Activated effector memory CD4-positive, alpha-beta T cell treated with Interleukin-2 at 50 U/mL for 16 hours (primary cell): ENCODE results near the gene PINLYP.

Source experiments
- DNase-seq: peaks from one replicate; pipeline ENCODE4 v3.0.0-alpha.2; 2020

Gene PINLYP

DNA sequence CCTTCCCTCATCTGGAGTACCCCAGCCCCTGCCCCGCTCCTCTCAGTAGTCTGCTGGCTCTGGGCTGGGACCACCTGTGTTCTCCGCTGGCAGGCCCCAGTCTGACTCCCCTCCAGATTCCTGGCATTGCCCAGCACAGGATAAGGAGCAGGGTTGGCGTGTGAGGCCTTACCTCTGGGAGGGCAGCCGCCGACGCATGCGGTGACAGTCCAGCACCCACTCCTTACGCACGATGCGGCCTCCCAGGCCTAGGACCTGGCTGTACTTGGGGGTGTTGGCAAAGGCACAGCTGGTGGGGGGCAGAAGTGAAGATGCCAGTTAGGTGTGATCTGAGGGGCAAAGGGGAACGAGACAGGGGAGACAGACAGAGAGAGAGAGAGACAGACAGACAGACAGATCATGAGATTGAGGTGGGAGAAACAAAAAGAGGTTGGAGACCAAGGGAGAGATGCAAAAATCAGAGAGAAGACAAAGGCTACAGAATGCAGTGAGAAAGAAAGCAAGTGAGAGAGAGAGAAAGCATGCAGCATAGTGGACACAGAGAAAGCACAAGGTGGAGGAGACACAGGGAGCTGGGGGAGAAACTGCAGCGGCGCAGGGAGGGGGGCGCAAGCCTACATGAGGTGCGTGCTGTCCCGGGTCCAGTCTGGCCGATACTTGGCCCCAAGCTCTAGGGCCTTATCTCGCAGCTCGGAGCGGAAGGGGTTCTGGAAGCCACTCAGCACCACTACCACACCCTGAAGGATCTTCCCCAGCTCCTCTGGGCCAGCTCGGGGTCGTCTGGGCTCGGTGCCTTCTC is 24.0 kb upstream of the PINLYP start:
- DNase-seq = no peak

DNA sequence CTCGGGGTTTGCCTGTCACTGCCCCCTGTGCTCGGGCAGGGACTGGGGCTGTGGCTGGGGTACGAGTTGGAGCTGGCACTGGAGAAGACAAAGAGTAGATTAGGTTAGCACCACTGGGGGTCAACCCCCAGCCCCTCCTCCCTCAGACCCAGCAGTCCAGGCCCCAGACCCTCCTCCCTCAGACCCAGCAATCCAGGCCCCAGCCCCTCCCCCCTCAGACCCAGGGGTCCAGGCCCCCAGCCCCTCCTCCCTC is 23.5 kb upstream of the PINLYP start:
- no peak for DNase-seq

DNA sequence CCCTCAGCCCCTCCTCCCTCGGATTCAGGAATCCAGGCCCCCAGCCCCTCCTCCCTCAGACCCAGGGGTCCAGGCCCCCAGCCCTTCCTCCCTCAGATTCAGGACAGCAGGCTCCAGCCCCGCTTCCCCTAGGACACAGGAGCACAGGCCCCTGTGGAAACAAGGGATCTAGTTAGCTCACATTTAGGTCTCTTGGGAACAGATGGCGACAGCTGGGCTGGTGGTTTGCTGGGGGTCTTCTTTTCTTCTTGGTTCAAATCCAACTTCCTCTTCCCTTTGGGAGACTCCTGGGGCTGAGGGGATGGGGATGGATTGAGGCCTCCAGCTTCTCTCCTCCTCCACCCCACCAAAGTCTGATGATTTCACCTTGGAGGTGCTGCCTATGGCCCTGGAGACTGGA is 23.0 kb upstream of the PINLYP start:
- no peak for DNase-seq

DNA sequence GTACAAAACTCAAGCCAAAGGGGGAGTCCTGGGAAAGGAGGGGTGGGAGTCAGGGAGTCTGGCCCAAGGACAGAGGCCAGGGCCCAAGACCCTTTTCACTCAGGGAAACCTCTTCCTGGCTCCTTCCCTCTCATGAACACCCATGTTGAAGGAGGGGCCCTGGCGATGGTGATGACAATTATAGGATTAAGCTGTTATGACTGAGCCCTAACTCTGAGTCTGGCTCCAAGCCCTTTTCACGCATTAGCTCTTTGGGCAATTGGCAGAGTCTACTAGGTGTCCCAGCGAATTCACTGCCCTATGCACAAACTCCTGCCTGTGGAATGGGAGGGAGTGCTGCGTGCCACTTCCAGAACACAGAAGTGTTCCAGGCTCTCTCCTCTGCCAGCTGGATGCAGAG is 21.9 kb upstream of the PINLYP start:
- no peak for DNase-seq

DNA sequence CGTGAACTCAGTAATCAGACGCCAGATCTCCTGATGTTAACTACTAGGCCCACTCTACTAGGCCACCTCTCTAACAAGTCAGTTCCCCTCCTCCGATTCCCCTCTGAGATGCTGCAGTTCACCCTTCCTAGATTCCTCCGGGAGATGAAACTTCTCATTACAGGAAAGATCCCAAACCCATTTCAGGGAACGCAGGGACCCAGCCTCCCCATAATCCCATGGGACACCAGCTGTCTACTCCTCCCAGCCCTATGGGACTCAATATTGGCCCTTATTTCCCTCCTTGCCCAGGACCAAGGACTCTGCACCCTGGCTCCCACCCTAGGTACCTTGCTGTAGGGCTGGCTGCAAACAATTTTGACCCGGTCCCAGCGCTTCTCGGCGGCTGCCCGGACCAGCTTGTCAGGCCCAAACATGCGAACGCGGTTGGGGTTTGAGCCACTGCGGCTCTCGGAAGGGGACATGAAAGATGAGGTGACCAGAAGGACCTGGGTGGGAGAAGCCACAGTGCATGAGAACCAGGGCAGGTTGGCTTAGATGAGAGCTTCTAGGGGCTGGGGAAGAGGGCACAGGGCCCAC is 21.2 kb upstream of the PINLYP start:
- DNase-seq = no peak

DNA sequence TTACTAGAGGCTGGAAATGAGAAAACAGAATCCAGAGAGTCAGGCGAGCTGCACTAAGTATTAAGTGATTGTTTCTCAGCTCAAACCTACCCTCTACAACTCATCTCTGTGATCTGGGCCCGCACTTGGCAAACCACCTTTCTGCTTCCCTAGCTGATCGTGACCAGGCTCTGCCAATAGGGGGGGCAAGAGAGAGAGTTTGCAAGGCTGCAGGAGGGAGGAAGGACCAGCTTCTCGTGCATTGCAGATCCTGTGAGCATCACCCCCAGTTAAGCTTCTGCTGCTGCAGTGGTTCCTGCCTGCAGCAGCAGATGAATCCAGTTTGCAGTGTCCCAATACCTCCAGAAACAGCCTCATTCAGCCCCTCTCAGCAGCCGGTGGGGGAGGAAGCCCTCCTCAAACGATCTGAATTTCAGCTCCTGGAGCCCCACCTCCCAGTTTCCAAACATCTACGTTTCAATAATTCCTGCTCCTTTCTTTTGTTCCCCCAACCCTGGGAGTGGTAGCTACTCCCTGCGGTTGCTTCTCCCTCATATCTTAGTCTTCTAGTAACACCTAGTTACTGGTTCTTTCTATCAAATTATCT is 20.3 kb upstream of the PINLYP start:
- DNase-seq = peak; percentile 73

DNA sequence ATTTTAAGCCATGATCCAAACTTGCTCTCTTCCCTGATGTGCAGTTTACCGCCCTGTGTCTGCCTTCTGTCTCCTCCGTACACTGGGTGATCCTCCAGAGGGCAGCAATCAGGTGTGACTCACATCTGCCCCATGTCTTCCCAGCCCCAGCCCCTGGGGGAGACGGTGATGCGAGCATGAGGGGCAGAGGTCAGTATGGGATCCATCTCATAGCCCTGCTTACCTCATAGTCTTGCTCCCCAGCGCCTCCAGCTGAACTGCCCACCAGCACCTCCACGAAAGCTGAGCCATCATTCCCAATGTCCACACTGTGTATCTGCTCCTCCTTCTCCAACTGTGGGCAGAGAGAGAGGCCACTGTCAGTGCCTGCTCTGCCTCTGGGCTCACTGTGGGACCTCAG is 14.9 kb upstream of the PINLYP start:
- no peak for DNase-seq

DNA sequence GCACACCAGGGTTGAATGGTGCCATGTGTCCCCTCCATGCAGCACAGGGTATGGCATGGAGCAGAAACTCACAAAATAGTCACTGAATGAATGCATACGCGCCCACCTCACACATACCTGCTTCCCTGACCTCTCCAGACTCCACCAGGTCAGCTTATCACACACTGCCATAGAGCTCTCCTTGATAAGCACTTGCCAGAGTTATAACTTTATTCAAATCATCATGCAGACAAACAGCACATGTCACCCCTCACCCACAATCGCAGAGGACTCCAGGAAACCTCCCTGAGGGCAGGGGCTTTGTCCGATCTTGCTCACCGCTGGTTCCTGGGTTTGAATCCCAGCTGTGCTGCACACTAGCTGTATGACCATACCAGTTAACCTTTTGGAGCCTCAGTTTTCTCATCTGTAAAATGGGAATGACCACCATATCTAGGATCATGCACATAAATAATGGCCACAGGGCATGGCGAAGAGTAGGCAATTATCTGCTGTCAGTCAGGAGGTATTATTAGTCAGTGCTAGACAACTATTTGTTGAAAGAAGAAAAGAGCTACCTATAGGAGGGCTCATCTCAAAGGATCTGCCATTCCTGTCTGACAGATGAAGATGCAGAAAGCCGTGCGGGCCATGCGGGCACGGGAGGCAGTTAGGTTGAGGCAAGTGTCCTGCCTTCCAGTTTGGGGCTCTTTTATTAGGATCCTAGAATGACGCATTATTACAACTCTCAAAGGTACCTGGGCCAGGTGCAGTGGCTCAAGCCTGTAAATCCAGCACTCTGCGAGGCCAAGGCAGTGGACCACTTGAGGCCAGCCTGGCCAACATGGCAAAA is 14.2 kb upstream of the PINLYP start:
- DNase-seq = no peak

DNA sequence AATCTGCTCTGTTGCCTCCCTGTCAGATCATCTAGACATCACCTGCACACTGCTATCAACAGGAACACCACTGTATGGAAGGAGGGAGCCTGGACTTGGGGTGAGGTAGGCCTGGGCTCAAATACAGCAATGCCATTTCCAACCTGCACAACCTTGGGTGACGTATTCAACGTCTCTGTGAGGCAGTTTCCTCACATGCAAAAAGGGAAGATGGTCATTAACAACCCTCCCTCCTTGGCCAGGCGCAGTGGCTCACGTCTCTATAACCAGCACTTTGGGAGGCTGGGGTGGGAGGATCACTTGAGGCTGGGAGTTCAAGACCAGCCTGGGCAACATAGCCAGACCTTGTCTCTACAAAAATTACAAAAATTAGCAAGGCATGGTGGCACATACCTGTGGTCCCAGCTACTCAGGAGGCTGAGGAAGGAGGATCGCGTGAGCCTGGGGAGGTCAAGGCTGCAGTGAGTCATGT is 13.3 kb upstream of the PINLYP start:
- no peak for DNase-seq

DNA sequence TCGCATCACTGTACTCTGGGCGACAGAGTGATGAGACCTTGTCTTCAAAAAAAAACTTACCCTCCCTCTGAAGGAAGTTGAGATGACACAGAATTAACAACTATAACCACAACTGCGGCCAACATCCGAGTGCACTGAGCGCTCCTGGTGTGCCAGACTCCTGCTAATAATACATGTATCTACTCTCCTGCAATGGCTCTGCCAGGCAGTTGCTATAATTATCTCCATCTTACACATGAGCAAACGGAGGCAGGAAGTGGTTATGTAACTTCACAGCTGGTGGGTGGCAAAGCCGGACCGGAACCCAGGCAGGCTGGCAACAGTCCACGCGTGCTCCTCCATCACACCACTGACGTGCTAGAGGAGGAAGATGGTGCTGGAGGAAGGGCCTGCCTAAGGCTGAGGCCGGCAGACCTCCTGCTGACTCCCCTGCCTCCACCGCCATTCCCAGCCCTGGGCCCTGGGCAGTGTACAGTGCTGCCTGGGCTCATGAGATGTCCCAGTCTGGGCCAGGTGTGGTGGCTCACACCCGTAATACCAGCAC is 12.8 kb upstream of the PINLYP start:
- DNase-seq = peak; percentile 76

DNA sequence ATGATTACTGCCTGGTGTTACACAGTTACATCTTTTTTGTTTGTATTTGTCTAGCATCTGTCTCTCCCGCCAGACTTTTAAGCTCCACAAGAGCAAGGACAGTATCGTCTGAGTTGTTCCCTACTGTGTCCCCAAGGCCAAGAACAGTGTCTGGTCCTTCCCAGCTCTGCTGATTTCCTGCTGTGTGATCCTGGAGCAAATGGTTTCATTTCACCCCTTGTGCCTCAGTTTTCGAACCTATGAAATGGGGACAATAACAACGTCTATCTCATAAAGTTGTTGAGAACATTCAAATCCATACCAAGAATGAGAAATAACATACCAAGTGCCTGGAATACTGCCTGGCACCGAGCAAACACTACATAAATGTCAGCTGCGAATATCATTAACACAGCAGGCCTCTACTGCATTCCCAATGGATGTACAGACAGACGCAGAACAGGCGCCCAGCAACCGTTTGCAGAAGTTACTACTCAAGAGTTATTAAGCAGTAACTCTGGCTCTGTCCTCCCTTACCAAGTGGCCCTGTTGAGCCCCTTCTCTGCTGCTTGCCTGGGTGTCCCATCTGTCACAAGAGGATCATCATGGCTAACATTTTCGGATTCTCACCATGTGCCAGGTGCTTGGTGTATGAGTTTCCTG is 11.7 kb upstream of the PINLYP start:
- no peak for DNase-seq

DNA sequence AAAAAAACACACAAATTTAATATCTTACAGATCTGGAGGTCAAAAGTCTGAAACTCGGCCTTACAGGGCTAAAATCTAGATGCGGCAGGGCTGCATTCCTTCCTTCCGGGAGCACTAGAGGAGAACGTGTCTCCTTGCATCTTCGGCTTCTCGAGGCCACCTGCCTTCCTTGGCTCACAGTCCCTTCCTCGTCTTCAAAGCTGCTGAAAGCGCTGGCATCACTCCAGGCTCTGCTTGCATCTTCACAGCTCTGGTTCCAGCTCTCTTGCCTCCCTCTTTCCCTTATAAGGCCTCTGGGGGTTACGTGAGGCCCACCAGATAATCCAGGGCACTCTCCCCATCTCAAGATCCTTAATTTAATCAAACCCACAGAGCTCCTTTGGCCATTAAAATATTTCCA is 10.8 kb upstream of the PINLYP start:
- DNase-seq = no peak

DNA sequence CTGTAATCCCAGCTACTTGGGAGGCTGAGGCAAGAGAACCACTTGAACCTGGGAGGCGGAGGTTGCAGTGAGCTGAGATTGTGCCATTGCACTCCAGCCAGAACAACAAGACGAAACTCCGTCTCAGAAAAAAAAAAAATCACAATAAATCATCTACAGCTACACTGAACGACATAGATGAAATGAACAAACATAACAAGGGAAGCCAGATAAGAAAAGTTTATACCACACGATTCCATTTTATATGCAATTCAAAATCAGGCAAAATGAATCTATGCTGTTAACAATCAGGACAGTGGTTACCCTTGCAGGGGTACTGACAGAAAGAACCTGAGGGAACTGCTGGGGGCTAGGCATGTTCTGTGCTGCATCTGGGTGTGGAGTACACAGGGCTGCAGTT is 5.9 kb upstream of the PINLYP start:
- DNase-seq = no peak

DNA sequence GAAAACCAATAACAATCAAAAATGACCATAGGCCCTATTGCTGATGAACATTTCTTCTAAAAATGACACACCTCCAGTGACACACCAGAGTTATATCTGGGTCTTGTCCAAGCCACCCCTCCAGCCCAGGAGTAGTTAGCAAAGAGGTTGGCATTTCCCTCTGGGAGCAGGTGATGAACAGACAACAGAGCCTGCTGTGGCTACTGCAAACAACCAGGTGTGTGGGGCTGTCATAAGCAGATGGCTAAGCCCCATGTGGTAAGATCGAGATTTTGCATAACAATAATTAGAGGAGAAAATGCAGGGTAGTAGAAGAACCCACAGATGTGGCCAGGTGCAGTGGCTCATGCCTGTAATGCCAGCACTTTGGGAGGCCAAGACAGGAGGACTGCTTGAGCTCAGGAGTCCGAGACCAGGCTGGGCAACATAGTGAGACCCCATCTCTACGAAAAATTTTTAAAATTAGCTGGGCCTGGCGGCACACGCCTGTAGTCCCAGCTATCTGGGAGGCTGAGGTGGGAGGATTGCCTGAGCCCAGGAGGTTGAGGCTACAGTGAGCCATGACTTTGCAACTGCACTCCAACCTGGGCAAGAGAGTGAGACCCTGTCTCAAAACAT is 5.3 kb upstream of the PINLYP start:
- DNase-seq = no peak

DNA sequence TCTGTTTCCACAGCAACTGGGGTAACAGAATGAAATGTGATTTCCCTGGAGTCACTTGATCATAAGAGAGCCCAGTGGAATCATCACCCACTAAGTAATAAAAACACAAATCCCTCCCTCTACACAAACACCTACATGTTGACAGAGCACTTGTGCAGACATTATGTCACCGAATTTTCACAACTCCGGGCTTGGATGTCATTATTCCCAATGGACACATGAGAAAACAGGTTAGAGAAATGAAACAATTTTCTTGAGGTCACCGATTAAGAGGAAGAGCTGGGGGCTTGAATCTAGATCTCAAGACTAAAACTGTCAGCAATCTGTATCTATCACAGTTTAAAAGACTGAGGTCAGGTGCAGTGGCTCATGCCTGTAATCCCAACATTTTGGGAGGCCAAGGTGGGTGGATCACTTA is 3.4 kb upstream of the PINLYP start:
- no peak for DNase-seq

DNA sequence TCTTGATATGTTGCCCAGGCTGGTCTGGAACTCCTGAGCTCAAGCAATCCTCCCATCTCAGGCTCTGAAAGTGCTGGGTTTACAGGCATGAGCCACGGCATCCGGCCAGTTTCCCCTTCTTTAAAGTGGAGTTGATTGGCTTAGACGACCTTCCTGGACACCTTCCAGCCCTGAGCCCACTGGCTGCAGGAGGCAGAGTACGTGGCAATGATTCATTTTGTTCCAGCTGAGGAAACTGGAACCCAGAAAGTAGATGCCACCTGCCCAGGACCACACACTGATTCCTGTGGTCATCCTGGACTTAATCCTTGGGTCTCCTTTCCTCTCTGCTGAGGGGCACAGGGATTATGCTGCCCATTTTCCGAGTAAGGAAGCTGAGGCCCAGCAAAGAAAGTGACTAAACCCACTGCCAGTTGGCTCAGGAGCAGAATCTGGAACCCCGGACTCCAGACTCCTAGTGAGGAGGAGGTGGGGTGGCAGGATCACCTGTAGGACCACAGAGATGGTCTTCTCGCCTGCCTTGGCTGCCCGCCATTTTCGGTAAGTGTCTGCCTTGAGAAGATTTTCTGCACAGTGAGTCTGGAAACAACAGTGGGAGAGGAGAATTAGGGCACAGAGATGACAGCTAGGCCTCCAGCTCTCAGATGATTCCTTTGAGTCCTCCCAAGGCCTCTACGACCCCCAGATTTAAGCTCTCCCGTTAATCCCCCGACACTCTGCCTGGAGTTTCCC is 1.0 kb upstream of the PINLYP start:
- no peak for DNase-seq

DNA sequence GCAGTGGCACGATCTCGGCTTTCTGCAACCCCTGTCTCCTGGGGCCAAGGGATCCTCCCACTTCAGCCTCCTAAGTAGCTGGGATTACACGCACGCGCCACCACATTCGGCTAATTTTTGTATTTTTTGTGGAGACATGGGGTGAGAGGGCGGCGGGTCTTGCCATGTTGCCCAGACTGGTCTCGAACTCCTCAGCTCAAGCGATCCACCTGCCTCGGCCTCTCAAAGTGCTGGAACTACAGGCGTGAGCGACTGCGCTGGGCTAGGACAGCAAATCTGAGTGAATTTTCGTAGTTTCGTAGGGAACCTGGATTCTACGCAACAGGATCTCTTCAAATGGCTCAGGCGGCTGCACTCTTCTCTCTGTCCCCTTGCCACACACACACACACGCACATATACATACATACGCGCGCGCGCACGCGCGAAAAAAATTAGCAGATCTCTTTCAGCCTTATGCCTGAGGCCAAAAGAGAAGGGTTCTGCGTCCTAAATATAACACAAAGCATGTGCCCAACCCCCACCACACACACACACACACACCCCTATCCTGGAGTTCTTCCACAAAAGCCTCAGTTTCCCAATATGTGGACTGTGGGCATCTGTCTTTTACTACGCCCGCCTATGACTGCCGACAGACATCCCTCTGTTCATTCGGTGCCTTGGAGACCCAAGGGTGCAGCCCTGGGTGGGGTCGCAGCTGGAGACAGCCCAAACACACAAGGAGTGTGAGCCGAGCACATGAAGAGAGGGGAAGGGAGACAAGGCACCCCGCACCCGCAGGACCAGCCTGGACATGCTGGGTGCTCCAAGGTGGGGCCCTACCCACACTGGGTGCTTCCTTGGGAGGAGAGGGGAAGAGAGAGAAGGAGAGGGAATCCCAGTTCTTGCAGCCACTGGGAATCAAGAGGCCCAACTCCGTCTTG is 616 bp downstream of the PINLYP start:
- DNase-seq = no peak

DNA sequence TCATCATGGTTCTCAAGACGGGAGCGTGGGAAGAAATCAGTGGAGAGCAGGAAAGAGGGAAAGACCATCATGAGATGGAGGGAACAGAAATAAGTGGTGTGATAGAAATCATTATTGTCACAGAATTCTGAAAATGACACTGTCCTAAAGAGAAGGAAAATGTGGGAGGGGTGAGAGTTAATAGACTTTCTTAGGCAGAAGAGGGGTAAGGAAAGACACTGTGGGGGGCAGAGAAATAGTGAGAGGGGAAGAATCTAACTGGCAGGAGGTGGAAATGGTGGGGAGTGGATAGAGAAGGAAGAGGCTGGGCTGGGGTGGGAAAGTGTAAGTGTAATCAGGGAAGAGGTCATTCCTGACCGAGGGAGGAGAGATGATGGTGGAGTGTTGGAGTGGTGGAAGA is 3.2 kb downstream of the PINLYP start:
- no peak for DNase-seq

DNA sequence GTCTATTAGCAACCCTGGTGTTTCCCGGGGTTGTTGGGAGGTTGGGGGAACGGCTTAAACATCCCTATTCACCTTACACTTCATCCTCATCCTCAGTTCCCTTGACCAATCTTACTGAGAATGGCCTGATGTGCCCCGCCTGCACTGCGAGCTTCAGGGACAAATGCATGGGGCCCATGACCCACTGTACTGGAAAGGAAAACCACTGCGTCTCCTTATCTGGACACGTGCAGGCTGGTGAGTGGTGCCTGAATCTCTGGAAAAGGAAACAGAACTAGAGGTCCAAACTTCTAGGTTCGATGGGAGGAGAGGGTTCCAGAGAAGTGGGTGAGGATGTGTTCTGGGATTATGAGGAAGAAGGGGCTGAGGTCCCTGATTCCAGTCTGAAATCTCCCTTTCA is 5.9 kb downstream of the PINLYP start:
- no peak for DNase-seq

DNA sequence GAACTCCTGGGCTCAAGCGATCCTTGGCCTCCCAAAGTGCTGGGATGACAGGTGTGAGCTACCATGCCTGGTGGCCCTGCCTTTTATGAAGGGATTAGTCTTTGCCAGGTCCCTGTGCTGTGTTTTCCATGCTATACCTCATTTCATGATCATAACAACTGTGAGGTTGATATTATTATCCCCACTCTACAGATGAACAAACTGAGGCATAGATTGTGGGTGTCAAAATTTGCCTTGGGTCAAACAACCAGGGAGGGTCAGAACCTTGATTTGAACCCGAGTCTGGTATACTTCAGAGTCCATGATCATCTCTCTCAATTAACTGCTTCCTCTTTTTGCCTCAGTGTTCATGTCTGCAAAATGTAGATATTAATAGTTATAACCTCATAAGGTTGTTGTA is 6.9 kb downstream of the PINLYP start:
- DNase-seq = no peak

DNA sequence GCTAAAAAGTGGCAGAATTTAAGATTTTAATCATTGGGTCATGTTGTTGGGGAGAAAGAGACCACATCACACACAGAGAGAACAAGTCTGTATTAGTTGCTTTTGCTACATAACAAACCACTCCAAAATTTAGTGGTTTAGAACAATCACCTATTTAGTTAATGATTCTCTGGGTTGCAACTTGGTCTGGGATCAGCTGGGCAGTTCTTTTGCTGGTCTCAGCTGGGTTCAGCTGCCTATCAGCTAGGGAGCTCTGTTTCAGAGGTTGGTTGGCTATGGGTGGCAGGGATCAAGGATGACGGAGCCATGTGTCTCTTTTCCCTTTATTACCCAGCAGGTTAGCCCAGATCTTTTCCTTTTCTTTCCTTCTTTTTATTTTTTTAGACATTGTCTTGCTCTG is 8.9 kb downstream of the PINLYP start:
- no peak for DNase-seq
